K562 (cell line): ENCODE data around the gene EDEM1. TPM values are rescaled to one million over a fixed set of nuclear protein-coding genes. Genes with fewer than 3 reads are reported as not detected.

Experiments
- ATAC-seq: fragments of 200-7000 bp; cut with Tn5 transposase; 3 replicates; pipeline ENCODE4 v1.9.1; 2020; ENCODE audit warnings: moderate library complexity
- BruUV-seq: library from RNA; stranded (reverse); fragments of 400-500 nt; replicated peaks from 2 replicates; lab custom pipeline; 2021; lab: Mats Ljungman, UMichigan
- CTCF ChIA-PET: fragments of 300-600 bp; formaldehyde crosslinking; extraction: SDS; loops from one replicate; lab custom pipeline; 2021; ENCODE audit warnings: low intra/inter-chr PET ratio; lab: Yijun Ruan, JAX
- POLR2A ChIA-PET: fragments of 300-600, 350-650 bp; sonication (Branson Sonifier 250); formaldehyde crosslinking; extraction: SDS; loops from one replicate; lab custom pipeline; 2021; ENCODE audit warnings: antibody characterized with exemption, inconsistent platforms; lab: Yijun Ruan, JAX
- DNase-seq, 4 experiments: peaks; one replicate each; pipeline versions ENCODE4 v3.0.0 to v3.0.0-alpha.2; 2011 to 2018; ENCODE audit warnings: low spot score in 3 of 4, mixed read lengths in 3 of 4; ENCODE audit errors: extremely low read depth in 1 of 4
- FAIRE-seq: peaks from 2 replicates; lab custom pipeline; 2011; peaks lifted over from hg19 to GRCh38; lab: Jason Lieb, UNC
- H2AFZ ChIP-seq: 2 replicates; pipeline ENCODE4 v1.6.0; 2011; ENCODE audit warnings: low read depth, low read length, control low read depth, inconsistent platforms
- H3K27ac ChIP-seq: fragments of 200-600 bp; 3 replicates; pipeline ENCODE4 v1.8.0; 2011; ENCODE audit warnings: low read depth, mild to moderate bottlenecking, control low read depth, inconsistent platforms, low read length, moderate library complexity, mixed read lengths; ENCODE audit errors: extremely low read depth
- H3K27me3 ChIP-seq, 2 experiments: fragments of 300-600 bp in 1 of 2; 2 replicates in 1 of 2; 3 replicates in 1 of 2; pipeline versions ENCODE4 v1.6.0 to v1.8.0; 2011; ENCODE audit warnings: inconsistent platforms in 2 of 2, low read length in 2 of 2, mild to moderate bottlenecking in 1 of 2, mixed read lengths in 1 of 2, moderate library complexity in 1 of 2; ENCODE audit not compliant: control insufficient read depth in 2 of 2, insufficient read depth in 2 of 2
- H3K36me3 ChIP-seq: fragments of 300-600 bp; 3 replicates; pipeline ENCODE4 v1.8.0; 2011; ENCODE audit warnings: mild to moderate bottlenecking, low read length, inconsistent platforms; ENCODE audit not compliant: control insufficient read depth, insufficient read depth
- H3K4me1 ChIP-seq, 2 experiments: fragments of 200-600 bp in 1 of 2; replicated peaks in 1 of 2; 2 replicates in 1 of 2; 3 replicates in 1 of 2; pipeline versions ENCODE4 v1.5.1 to v1.8.0; 2011; ENCODE audit warnings: inconsistent platforms in 2 of 2, low read length in 2 of 2, mild to moderate bottlenecking in 1 of 2, mixed read lengths in 1 of 2, moderate library complexity in 1 of 2; ENCODE audit not compliant: control insufficient read depth in 2 of 2, insufficient read depth in 2 of 2
- H3K4me2 ChIP-seq: 2 replicates; pipeline ENCODE4 v1.6.1; 2011; ENCODE audit warnings: low read length, control low read depth, inconsistent platforms, mixed read lengths; ENCODE audit not compliant: insufficient read depth
- H3K4me3 ChIP-seq: fragments of 200-600 bp; sonication (generic), shearing (Covaris generic); 2 replicates; pipeline ENCODE4 v1.5.1; 2016; ENCODE audit warnings: control low read depth, inconsistent platforms
- H3K79me2 ChIP-seq: fragments of 200-600 bp; 3 replicates; pipeline ENCODE4 v1.8.0; 2011; ENCODE audit warnings: low read length, inconsistent platforms; ENCODE audit not compliant: control insufficient read depth, insufficient read depth
- H3K9ac ChIP-seq, 2 experiments: 2 replicates each; pipeline versions ENCODE4 v1.6.0 to v1.6.1; 2011; ENCODE audit warnings: low read depth in 2 of 2, low read length in 2 of 2, control low read depth in 1 of 2, inconsistent platforms in 1 of 2, mild to moderate bottlenecking in 1 of 2, mixed read lengths in 1 of 2; ENCODE audit not compliant: insufficient read depth in 1 of 2
- H3K9me1 ChIP-seq: one replicate; pipeline ENCODE4 v1.6.0; 2011; ENCODE audit warnings: inconsistent platforms, mild to moderate bottlenecking, low read length, moderate library complexity; ENCODE audit not compliant: control insufficient read depth, insufficient read depth
- H3K9me3 ChIP-seq: replicated peaks from 2 replicates; pipeline ENCODE4 v1.5.1; 2011; ENCODE audit warnings: low read depth, low read length, inconsistent platforms; ENCODE audit not compliant: control insufficient read depth, insufficient read depth
- H4K20me1 ChIP-seq: replicated peaks from 2 replicates; pipeline ENCODE4 v1.6.1; 2011; ENCODE audit warnings: low read length, inconsistent platforms, mixed read lengths; ENCODE audit not compliant: control insufficient read depth, insufficient read depth
- EZH2 ChIP-seq: IDR thresholded peaks from 2 replicates; pipeline ENCODE4 v1.6.1; 2012; ENCODE audit warnings: low read depth, mild to moderate bottlenecking, inconsistent platforms, low read length, borderline replicate concordance
- HDGF ChIP-seq: fragments of 450-650 bp; IDR thresholded peaks from 2 replicates; pipeline ENCODE4 v1.6.1; 2016
- HNRNPLL ChIP-seq: fragments of 200-400 bp; formaldehyde crosslinking; IDR thresholded peaks from 2 replicates; pipeline ENCODE4 v1.6.1; 2017; ENCODE audit warnings: low read length, low read depth, mild to moderate bottlenecking; ENCODE audit not compliant: poor library complexity, severe bottlenecking
- MIER1 ChIP-seq: fragments of 450-650 bp; IDR thresholded peaks from 2 replicates; pipeline ENCODE4 v1.6.1; 2016; ENCODE audit warnings: antibody characterized with exemption, mild to moderate bottlenecking, low read depth
- NFE2 ChIP-seq: IDR thresholded peaks from 2 replicates; pipeline ENCODE4 v1.6.1; 2014; ENCODE audit warnings: antibody characterized with exemption, low read depth
- SIX5 ChIP-seq, 2 experiments: IDR thresholded peaks; 2 replicates each; pipeline ENCODE4 v1.6.1; 2011; ENCODE audit warnings: low read length in 2 of 2, borderline replicate concordance in 1 of 2, low read depth in 1 of 2, mild to moderate bottlenecking in 1 of 2, moderate library complexity in 1 of 2; ENCODE audit not compliant: insufficient read depth in 1 of 2
- SRSF9 ChIP-seq: fragments of 200-400 bp; formaldehyde crosslinking; IDR thresholded peaks from 2 replicates; pipeline ENCODE4 v1.6.1; 2017; ENCODE audit warnings: low read depth, low read length, borderline replicate concordance
- WGBS: fragments of 100-300 bp; shearing (Covaris generic); methylation state at CpG from one replicate; pipeline ENCODE4 v1.1.6; 2016; ENCODE audit warnings: low coverage, mixed read lengths; ENCODE audit not compliant: insufficient coverage; ENCODE audit errors: missing lambda C conversion rate; 5-methylcytosine and 5-hydroxymethylcytosine counted together
- in situ Hi-C: fragments of 300-500 bp; cut with MboI; formaldehyde crosslinking; loops from 4 replicates; pipeline ENCODE4 v1.15.0; 2018; ENCODE audit warnings: inconsistent platforms, mixed read lengths
- intact Hi-C: fragments of 100-400 bp; cut with micrococcal nuclease; formaldehyde crosslinking; loops from 2 replicates; pipeline ENCODE4 v1.14.2; 2022
- polyA plus RNA-seq, 8 experiments: library from polyadenylated mRNA; depleted of rRNA in 4 of 8; stranded (reverse) in 5 of 8; unstranded in 3 of 8; fragments of >200 nt; fragmentation: Nextera tagmentation in 2 of 8; fragmentation: Illumina TruSeq in 1 of 8; extraction: Ambion mirVana in 2 of 8; extraction: Trizol in 1 of 8; gene quantifications; 2 replicates each; pipeline versions ENCODE4 v1.2.1 to v1.2.3, GENCODE V29; 2011 to 2014; ENCODE audit warnings: inconsistent platforms in 1 of 8, missing spikeins in 1 of 8
- total RNA-seq, 7 experiments: library from RNA; depleted of rRNA in 6 of 7; stranded (reverse); fragments of >200 nt in 6 of 7; fragmentation: Illumina TruSeq in 2 of 7; extraction: Trizol in 2 of 7; gene quantifications; 2 replicates each; pipeline versions ENCODE4 v1.2.1 to v1.2.3, GENCODE V29; 2011 to 2021; ENCODE audit warnings: low replicate concordance in 1 of 7
- TF ChIP-seq, protein P1 (sequence below), 2 experiments: IDR thresholded peaks; 2 replicates each; pipeline ENCODE4 v1.6.1; 2012; ENCODE audit warnings: improper control_type of control experiment in 2 of 2, low read depth in 2 of 2, low read length in 2 of 2, borderline replicate concordance in 1 of 2
- TF ChIP-seq, protein P2 (sequence below), 2 experiments: fragments of 450-650 bp; IDR thresholded peaks; 2 replicates each; pipeline ENCODE4 v1.6.1; 2018; ENCODE audit warnings: mild to moderate bottlenecking in 2 of 2, low read depth in 1 of 2; ENCODE audit not compliant: partially characterized antibody in 2 of 2
- TF ChIP-seq, protein P3 (sequence below): fragments of 250-450 bp; sonication (Bioruptor Pico); IDR thresholded peaks from 2 replicates; pipeline ENCODE4 v1.4.0; 2020
- TF ChIP-seq, protein P4 (sequence below): fragments of 450-650 bp; IDR thresholded peaks from 2 replicates; pipeline ENCODE4 v1.6.1; 2016; ENCODE audit warnings: antibody characterized with exemption

EDEM1 gene
- total and polyA plus RNA-seq, 9 of the 15 experiments (the other 6 are each of a cell fraction or from before 2014, with no cell fraction given), result 6.2 to 36.7 (median 14.3) TPM

DNA sequence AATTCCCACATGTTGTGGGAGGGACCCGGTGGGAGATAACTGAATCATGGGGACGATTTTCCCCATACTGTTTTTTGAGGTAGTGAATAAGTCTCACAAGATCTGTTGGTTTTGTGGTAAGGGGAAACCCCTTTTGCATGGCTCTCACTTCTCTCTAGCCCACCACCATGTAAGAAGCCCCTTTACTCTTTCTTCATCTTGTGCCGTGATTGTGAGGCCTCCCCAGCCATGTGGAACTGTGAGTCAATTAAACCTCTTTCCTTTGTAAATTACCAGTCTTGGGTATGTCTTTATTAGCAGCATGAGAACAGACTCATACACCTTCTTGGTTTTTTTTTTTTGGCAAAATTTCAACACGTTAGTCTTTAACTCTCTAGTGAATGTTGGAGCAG, 47.3 kb upstream of the EDEM1 start:
- H3K4me1 ChIP-seq, result peaks cover 0 to 20% of the 10 kb centered on the region in 2 experiments; a peak in 3 of 5 replicates
- no TSS peak for BruUV-seq
- POLR2A ChIA-PET, result interaction anchor here (1.3 kb wide), 1 partner anchor 17 kb away, joined by 4 read pairs; no protein-coding TSS in a partner anchor
- TF ChIP-seq, protein P1, sequence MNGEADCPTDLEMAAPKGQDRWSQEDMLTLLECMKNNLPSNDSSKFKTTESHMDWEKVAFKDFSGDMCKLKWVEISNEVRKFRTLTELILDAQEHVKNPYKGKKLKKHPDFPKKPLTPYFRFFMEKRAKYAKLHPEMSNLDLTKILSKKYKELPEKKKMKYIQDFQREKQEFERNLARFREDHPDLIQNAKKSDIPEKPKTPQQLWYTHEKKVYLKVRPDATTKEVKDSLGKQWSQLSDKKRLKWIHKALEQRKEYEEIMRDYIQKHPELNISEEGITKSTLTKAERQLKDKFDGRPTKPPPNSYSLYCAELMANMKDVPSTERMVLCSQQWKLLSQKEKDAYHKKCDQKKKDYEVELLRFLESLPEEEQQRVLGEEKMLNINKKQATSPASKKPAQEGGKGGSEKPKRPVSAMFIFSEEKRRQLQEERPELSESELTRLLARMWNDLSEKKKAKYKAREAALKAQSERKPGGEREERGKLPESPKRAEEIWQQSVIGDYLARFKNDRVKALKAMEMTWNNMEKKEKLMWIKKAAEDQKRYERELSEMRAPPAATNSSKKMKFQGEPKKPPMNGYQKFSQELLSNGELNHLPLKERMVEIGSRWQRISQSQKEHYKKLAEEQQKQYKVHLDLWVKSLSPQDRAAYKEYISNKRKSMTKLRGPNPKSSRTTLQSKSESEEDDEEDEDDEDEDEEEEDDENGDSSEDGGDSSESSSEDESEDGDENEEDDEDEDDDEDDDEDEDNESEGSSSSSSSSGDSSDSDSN (IDR thresholded peaks at IDR 0.05; ENCODE audit: borderline replicate concordance in 1 of 2, low read depth in 2 of 2, low read length in 2 of 2), result no peak
- TF ChIP-seq NFE2, result no peak
- TF ChIP-seq HNRNPLL, result no peak
- TF ChIP-seq SRSF9, result no peak
- TF ChIP-seq, protein P2, sequence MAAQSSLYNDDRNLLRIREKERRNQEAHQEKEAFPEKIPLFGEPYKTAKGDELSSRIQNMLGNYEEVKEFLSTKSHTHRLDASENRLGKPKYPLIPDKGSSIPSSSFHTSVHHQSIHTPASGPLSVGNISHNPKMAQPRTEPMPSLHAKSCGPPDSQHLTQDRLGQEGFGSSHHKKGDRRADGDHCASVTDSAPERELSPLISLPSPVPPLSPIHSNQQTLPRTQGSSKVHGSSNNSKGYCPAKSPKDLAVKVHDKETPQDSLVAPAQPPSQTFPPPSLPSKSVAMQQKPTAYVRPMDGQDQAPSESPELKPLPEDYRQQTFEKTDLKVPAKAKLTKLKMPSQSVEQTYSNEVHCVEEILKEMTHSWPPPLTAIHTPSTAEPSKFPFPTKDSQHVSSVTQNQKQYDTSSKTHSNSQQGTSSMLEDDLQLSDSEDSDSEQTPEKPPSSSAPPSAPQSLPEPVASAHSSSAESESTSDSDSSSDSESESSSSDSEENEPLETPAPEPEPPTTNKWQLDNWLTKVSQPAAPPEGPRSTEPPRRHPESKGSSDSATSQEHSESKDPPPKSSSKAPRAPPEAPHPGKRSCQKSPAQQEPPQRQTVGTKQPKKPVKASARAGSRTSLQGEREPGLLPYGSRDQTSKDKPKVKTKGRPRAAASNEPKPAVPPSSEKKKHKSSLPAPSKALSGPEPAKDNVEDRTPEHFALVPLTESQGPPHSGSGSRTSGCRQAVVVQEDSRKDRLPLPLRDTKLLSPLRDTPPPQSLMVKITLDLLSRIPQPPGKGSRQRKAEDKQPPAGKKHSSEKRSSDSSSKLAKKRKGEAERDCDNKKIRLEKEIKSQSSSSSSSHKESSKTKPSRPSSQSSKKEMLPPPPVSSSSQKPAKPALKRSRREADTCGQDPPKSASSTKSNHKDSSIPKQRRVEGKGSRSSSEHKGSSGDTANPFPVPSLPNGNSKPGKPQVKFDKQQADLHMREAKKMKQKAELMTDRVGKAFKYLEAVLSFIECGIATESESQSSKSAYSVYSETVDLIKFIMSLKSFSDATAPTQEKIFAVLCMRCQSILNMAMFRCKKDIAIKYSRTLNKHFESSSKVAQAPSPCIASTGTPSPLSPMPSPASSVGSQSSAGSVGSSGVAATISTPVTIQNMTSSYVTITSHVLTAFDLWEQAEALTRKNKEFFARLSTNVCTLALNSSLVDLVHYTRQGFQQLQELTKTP (IDR thresholded peaks at IDR 0.05; ENCODE audit: low read depth in 1 of 2, partially characterized antibody in 2 of 2), result no peak
- no peak for TF ChIP-seq HDGF
- TF ChIP-seq, protein P3, sequence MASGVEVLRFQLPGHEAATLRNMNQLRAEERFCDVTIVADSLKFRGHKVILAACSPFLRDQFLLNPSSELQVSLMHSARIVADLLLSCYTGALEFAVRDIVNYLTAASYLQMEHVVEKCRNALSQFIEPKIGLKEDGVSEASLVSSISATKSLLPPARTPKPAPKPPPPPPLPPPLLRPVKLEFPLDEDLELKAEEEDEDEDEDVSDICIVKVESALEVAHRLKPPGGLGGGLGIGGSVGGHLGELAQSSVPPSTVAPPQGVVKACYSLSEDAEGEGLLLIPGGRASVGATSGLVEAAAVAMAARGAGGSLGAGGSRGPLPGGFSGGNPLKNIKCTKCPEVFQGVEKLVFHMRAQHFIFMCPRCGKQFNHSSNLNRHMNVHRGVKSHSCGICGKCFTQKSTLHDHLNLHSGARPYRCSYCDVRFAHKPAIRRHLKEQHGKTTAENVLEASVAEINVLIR (CRISPR knock-in tag), result no peak
- TF ChIP-seq EZH2, result no peak
- TF ChIP-seq MIER1, result no peak
- TF ChIP-seq SIX5 (IDR thresholded peaks at IDR 0.05; ENCODE audit: borderline replicate concordance in 1 of 2, insufficient read depth in 1 of 2, low read depth in 1 of 2, low read length in 2 of 2), result no peak
- TF ChIP-seq, protein P4, sequence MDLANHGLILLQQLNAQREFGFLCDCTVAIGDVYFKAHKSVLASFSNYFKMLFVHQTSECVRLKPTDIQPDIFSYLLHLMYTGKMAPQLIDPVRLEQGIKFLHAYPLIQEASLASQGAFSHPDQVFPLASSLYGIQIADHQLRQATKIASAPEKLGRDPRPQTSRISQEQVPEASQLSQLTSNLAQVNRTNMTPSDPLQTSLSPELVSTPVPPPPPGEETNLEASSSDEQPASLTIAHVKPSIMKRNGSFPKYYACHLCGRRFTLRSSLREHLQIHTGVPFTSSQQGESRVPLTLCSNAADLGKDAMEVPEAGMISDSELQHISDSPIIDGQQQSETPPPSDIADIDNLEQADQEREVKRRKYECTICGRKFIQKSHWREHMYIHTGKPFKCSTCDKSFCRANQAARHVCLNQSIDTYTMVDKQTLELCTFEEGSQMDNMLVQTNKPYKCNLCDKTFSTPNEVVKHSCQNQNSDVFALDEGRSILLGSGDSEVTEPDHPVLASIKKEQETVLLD, result no peak

More for the DNA sequence above, 47.3 kb upstream of the EDEM1 start:
- ATAC-seq (no peak), FAIRE-seq (no peak), DNase-seq (no peak)
- intact Hi-C loops, result no loop called here
- 52% methylated on average over 4 of the region's 4 CpGs for WGBS
- H3K9ac ChIP-seq, result no peak overlapping the region
- H3K9me3 ChIP-seq, result no peaks in the 10 kb centered on the region
- peaks cover 20% of the 10 kb centered on the region for H4K20me1 ChIP-seq
- CTCF ChIA-PET, result no interaction called here
- no peak overlapping the region for H3K27ac ChIP-seq
- no peaks in the 10 kb centered on the region for H3K9me1 ChIP-seq
- H3K4me2 ChIP-seq, result no peak overlapping the region
- H3K4me3 ChIP-seq, result no peak overlapping the region
- H3K27me3 ChIP-seq, result no peaks in the 10 kb centered on the region
- peaks cover 7% of the 10 kb centered on the region; the same call in 2 of the 3 replicates for H3K36me3 ChIP-seq
- H3K79me2 ChIP-seq, result peaks cover 95% of the 10 kb centered on the region
- no peak overlapping the region for H2AFZ ChIP-seq
- in situ Hi-C loops, result no loop called here
